HG03108 (cell line): ENCODE data around the gene HSD17B10.
"Not testable (repeated sequence)": the region's sequence is repeated elsewhere in the genome, so short reads cannot be mapped to it uniquely, and the experiment has no call there.

Experiments
- ATAC-seq: cut with Tn5 transposase; IDR thresholded peaks from one replicate; pipeline ENCODE4 v1.9.1; 2021; ENCODE audit warnings: moderate library complexity; ENCODE audit not compliant: unreplicated experiment

HSD17B10 gene

DNA sequence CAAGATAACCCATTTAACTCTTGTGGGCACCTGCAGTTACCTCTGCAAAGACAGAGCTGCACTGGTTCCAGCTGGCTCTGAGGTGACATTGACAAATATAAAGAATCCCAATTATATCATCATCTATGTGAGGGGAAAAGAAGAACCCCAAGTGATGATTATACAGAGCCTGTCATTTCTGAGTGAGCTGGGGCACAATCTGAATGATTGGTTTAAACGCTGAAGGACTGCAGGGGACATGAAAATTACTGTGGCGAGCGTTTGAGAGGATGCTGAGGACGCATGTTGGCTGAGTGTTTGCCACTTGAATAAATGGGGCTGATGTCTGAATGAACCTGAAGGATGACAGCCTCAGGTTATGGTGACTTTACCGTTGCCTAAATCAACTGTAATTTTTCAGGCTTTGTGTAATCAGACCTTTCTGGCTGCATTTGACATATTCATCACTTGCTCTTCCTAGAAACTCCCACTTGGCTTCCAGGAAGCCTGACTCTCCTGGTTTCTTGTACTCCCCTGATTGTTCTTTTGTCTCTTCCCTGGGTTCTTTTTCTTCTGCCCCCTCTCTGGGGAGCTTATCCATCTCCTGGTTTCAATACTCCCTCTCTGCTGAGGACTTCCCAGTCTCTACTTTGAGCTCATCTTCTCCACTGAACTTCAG, 4.1 kb upstream of the HSD17B10 start:
- ATAC-seq: no peak

DNA sequence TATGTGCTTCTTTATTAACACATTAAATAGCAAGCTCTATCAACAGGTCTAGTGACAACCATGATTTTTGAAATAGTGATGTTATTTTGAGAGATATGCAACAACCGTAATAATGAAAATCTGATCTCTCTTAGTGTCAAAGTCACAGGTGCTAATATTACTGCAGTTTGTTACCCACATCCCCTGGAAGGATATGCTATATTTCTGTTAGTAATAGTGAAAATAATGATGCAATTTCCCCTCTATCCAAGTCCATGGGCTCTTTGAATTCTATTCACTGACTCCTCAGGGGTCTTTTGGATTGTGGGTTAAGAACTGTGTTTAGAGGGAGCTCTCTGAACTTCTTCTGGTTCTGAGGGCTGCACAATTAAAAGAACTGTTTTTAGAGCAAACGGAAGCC, 3.0 kb upstream of the HSD17B10 start:
- ATAC-seq: no peak

DNA sequence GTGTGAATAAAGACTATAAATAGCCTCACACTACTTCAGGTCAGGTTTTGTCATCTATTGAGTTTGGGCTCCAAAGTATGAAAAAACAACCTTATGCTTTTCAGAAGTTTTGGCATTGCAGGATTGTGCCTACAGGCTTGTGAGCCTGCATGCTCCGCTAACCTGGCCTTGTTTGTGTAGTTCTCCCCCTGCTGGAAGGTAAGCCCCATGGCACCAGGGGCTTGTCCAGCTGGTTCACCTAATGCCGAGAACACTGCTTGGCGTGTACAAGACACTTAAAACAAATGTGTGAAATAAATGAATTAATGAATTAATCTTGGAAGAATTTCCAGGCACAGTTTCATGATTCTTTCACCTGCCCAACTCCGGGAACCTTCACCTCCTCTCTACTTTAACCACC, 1.8 kb upstream of the HSD17B10 start:
- ATAC-seq: peak; percentile 57

DNA sequence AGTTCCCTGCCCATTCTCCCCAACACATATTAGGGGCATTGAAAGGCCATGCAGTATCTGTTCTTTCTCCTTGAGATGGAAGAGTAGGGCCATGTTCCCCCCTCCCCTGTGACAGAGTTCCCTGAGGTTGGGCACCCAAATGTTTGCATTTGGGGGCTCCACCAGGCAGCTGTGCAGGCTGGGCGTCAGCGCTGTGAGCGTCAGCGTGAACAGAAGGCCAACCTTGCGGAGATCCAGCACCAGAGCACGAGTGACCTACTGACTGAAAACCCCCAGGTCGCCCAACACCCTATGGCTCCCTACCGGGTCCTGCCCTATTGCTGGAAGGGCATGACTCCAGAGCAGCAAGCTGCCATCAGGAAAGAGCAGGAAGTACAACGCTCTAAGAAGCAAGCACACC, 3.9 kb downstream of the HSD17B10 start:
- ATAC-seq: no peak

DNA sequence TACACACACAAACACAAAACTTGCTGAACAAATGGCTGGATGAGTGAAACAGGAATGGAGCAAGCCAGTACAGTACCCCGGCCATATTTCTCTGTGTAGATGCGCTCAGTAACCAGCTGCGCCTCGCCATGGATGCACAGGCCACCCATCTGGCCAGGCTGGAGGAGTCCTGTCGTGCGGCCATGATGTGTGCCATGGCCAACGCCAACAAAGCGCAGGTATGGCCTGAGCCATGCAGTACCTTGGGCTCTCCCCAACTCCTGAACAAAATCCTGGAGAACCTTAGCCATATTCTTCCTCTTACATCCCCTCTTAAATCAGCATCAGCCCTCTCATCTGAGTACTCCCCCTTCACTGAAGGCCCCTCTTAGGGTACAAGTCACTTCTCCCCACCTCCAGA, 4.4 kb downstream of the HSD17B10 start:
- no peak for ATAC-seq

DNA sequence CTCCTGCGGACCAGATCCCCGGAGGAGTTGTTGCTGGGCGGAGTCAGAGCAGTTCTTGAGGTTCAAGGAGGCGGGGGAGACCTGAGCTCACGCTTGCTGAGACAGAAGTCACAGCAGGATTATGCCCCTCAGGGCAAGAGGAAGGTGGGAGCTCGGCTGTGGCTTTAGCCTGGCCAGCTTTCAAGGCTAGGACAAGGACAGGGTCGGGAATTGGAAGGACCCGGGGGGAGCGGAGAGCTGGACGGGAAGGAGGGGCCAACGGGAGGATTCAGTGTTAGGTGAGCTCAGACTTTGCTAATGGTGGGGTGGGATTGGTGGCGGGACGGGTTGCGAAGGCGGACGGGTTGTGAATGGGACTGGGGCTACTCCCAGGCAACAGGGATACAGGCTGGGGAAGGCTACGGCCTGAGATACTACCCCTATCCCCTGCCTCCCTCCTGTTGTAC, 11.3 kb downstream of the HSD17B10 start, which contains the start of gene RIBC1:
RIBC1 (plus strand) TSS at position 13 of the 446 bp plus-strand sequence. CDS start 3,404 bp downstream, outside the sequence.
- no peak for ATAC-seq

DNA sequence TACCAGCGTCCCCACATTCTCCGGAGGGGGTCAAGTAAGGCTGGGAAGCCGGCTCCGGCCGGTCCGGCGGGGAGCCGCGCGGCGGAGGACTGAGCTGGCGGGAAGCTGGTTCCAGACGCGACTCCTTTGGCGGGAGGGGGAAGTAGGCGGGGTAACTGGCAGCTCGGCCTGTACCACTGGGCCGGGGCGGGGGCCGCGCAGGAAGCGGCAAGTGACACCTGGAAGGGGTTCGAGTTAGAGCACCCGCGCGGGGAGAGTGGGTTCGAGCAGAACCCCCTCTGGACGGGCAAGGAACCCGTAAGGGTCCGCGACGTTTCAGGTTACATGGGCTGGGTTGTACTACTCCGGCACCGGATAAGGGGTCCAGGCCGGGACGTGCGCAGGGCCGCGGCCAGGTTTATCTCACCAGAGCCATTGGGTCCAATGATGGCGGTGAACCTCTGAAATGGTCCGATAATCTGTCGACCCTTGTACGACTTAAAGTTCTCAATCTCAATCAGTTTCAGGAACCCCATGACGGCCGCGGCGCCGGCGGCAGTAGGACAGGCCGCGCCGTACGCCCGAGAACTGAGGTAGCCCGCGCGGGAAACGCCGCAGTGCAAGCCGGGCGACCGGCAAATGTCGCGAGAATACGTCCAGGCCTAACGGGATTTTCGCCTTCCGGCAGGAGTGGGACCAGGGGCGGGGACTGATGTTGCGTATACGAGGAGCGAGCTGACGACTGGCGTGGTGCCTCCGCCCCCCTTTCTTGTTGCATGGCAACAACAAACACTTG, 11.9 kb downstream of the HSD17B10 start, which contains the start of gene SMC1A:
SMC1A (minus strand) TSS at position 569 of the 775 bp plus-strand sequence; CDS start at position 515, 54 bp downstream.
- peak; percentile 95 for ATAC-seq

DNA sequence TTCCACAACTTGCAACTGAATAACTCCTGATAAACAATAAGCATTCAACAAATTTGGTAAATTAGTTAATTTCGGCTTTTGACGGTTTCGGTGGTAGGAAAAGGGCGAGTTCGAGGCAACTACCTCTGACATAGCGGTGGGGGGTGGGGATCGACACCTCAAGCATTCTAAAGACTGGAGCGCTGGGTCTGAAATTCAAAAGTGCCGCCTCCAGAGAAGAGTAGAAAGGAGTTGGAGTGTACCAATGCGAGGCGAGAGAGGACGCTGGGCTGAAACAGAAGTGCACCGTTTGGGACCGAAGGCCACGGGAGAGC, 12.4 kb downstream of the HSD17B10 start:
- peak; percentile 10 for ATAC-seq

DNA sequence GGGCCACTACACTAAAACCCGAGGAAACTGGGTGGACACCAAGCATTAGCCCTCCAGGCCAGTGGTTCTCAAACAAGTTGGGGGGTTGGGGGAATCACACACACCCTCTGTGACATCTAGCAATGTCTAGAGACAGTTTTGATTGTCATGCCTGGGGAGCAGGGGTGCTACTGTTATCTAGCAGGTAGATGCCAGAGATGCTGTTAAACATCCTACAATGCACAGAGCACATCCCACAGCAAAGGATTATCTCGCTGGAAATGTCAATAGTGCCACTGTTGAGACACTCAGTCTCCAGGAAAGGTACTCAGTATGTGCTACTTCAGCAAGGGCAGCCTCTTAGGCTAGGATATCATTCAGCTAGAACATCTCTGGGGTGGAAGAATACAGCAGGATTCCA, 13.0 kb downstream of the HSD17B10 start:
- ATAC-seq: no peak

DNA sequence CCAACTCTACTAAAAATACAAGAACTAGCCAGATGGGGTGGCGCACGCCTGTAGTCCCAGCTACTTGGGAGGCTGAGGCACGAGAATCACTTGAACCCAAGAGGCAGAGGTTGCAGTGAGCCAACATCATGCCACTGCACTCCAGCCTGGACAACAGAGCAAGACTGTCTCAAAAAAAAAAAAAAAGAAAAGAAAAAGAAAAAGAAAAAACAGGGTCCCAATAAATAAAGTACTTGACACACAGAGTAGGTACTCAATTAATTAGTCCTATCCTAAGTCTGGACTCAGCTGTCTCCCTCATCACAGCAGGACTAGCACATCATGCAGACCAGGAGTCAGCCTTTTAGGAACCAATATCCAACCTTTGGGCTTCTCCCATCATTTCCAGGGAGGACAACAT, 13.8 kb downstream of the HSD17B10 start:
- not testable (repeated sequence) for ATAC-seq

DNA sequence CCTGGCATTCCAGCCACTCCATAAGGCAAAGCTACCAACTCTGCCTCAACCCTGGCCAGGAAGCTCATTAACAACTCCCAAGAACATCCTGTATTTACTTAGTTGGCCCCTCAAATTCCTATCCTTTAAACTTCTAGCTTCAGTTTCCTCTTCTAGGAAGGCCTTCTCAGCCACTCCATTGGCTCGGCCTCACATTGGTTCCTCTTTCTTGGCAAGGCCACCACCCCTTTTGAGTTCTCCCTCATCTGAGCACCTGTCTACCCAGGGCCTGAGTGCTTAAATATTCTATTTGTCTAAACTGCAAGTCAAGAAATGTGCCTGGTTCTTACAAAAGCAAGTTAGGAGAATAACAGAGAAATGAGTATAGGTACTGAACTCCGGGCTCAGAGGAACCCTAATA, 21.7 kb downstream of the HSD17B10 start:
- ATAC-seq: no peak

DNA sequence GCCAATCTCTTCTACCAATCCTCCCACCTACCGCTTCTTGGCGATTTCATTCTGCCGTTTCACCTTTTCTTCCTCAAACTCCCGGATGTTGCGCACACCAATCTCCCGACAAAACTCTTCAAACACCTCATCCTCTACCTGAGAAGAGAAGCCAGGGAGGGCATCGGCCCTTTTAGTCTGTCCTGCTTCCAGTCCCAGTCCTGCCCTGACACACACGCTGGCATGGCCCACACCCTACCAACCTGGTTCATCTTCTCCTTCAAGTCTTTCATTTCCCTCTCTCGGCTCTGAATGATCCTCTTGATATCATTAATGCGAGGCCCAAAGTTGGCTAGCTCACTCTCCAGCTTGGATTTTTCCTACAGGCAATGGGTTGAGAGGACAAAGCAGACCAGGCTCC, 30.6 kb downstream of the HSD17B10 start:
- ATAC-seq: no peak

DNA sequence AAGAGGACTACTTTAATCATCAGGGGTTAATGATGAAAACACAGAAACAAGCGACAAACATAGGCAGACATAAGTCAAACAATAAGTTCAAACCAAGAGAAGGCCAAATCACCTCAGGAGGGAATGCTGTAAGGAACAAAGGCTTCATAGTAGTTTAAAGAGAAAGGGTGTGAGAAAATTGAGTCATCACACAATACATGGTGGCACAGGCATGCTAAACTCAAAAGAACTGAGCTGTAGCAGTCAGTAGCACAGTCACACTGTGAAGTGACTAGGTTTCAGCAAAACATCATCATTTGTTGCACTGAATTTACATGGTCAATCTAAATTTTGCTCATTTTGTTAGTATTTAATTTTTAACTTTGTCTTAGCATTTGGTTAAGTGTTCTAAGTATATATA, 36.0 kb downstream of the HSD17B10 start:
- ATAC-seq: no peak

DNA sequence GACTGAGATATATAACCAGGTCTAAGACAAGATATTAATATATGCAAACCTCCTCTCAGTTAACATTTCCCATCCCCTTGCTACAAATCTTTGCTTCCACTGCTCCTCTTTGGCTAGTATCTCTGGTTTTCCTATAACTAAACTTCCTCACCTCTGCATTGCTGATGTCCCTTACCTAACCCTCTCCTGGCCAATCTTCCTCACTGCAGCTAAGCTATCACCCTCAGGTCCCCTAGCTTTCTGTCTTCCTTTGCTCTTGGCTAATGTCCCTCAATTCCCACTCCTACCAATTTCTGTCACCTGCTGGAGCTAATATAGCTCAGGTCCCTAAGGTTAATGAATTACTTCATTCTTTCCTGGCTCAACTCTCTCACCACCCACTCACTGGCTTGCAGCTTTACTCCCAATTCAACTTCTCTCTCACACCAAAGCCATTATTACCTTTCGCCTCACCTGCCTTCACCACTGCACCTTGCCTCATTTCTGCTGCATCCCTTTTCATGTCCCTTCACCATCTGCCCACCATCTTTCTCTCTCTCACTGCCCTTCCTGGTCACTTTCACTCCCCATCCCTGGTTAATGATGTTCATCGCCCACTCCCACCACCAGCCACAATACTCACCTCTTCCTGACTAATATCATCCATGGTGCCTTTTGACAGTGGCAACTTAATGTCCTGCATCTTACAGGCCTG, 38.4 kb downstream of the HSD17B10 start:
- ATAC-seq: no peak

DNA sequence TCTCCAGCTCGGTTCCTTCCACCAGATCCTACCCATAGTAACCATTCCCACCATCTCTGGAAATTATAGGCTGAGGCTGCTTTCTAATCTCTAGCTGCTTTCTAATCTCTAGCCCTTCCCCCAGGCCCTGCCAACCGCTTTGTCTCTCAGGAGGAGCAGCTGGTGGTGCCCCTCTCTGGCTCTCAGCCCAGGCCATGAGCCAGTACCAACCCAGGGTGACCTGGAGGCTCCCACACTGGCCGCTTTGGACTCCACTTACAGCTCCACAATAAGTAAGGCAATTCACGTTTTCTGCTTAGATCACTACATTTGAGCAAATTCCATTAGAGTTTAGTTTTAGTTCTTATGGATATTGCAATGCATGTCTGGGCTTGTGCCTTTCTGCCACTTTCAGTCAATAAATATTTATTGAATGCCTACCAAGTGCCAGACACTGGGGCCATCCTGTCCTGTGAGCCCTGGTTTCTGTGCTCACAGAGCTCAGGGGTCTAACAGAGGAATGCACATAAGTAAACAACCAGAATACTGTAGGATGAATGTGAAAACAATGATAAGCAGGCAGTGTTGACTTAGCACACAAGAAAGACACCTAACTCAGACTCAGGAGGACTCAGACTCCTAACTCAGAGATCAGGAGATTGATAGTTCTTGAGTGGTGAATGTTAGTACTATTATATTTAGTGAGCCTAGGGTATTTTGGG, 50.6 kb downstream of the HSD17B10 start:
- no peak for ATAC-seq
